Astrocyte (in vitro differentiated cells and primary cell): ENCODE data around the gene WDR93. TPM values are rescaled to one million over a fixed set of nuclear protein-coding genes. Genes with fewer than 3 reads are reported as not detected.
A peak's percentile ranks its signal among the peaks of the same experiment; 100 is the strongest.

ENCODE experiments used
- DNase-seq: peaks from one replicate; pipeline ENCODE4 v3.0.0-alpha.2; 2010; ENCODE audit warnings: low read depth
- FAIRE-seq: peaks from 2 replicates; lab custom pipeline; 2011; peaks lifted over from hg19 to GRCh38; lab: Jason Lieb, UNC
- H2AFZ ChIP-seq: 2 replicates; pipeline ENCODE4 v1.6.0; 2012; ENCODE audit warnings: low read depth, low read length, inconsistent platforms
- H3K27ac ChIP-seq: 2 replicates; pipeline ENCODE4 v1.5.1; 2011; ENCODE audit warnings: low read depth, low read length, inconsistent platforms
- H3K27me3 ChIP-seq: 2 replicates; pipeline ENCODE4 v1.6.0; 2011; ENCODE audit warnings: low read length, inconsistent platforms; ENCODE audit not compliant: insufficient read depth
- H3K36me3 ChIP-seq: 2 replicates; pipeline ENCODE4 v1.5.1; 2011; ENCODE audit warnings: low read length, inconsistent platforms; ENCODE audit not compliant: insufficient read depth
- H3K4me1 ChIP-seq: 2 replicates; pipeline ENCODE4 v1.5.1; 2011; ENCODE audit warnings: low read length, inconsistent platforms; ENCODE audit not compliant: insufficient read depth
- H3K4me2 ChIP-seq: 2 replicates; pipeline ENCODE4 v1.6.0; 2012; ENCODE audit warnings: low read length, inconsistent platforms
- H3K4me3 ChIP-seq: 2 replicates; pipeline ENCODE4 v1.5.1; 2011; ENCODE audit warnings: low read depth, mild to moderate bottlenecking, low read length, inconsistent platforms; ENCODE audit not compliant: insufficient read depth
- H3K79me2 ChIP-seq: 2 replicates; pipeline ENCODE4 v1.6.0; 2012; ENCODE audit warnings: mild to moderate bottlenecking, low read length, inconsistent platforms; ENCODE audit not compliant: insufficient read depth
- H3K9ac ChIP-seq: 2 replicates; pipeline ENCODE4 v1.6.0; 2012; ENCODE audit warnings: mild to moderate bottlenecking, low read length, inconsistent platforms
- H3K9me3 ChIP-seq: 2 replicates; pipeline ENCODE4 v1.5.1; 2012; ENCODE audit warnings: low read depth, mild to moderate bottlenecking, low read length, inconsistent platforms; ENCODE audit not compliant: insufficient read depth
- H4K20me1 ChIP-seq: 2 replicates; pipeline ENCODE4 v1.6.0; 2012; ENCODE audit warnings: low read length, inconsistent platforms; ENCODE audit not compliant: insufficient read depth
- H3K27ac Mint-ChIP-seq: one replicate; pipeline ENCODE4 v1.8.0; 2021; ENCODE audit warnings: mild to moderate bottlenecking, mixed read lengths; ENCODE audit not compliant: unreplicated experiment
- H3K27me3 Mint-ChIP-seq: one replicate; pipeline ENCODE4 v1.8.0; 2021; ENCODE audit warnings: low read depth, mixed read lengths; ENCODE audit not compliant: unreplicated experiment
- H3K36me3 Mint-ChIP-seq: one replicate; pipeline ENCODE4 v1.8.0; 2021; ENCODE audit warnings: low read depth, mixed read lengths; ENCODE audit not compliant: unreplicated experiment
- H3K4me1 Mint-ChIP-seq: one replicate; pipeline ENCODE4 v1.8.0; 2021; ENCODE audit warnings: low read depth, mixed read lengths; ENCODE audit not compliant: unreplicated experiment
- H3K4me3 Mint-ChIP-seq: one replicate; pipeline ENCODE4 v1.8.0; 2021; ENCODE audit warnings: mild to moderate bottlenecking, moderate library complexity, mixed read lengths; ENCODE audit not compliant: unreplicated experiment
- H3K9me3 Mint-ChIP-seq: one replicate; pipeline ENCODE4 v1.8.0; 2021; ENCODE audit warnings: mild to moderate bottlenecking, mixed read lengths; ENCODE audit not compliant: unreplicated experiment
- CTCF ChIP-seq: IDR thresholded peaks from 2 replicates; pipeline ENCODE4 v1.5.1; 2011; ENCODE audit warnings: low read depth, mild to moderate bottlenecking, inconsistent platforms, low read length, moderate library complexity; ENCODE audit not compliant: insufficient read depth
- EZH2 ChIP-seq: IDR thresholded peaks from 2 replicates; pipeline ENCODE4 v1.6.1; 2012; ENCODE audit warnings: mild to moderate bottlenecking, low read length, inconsistent platforms; ENCODE audit not compliant: insufficient read depth
- total RNA-seq: library from RNA; stranded (reverse); gene quantifications from 2 replicates; pipeline ENCODE4 v1.2.1, GENCODE V29; 2021

WDR93 gene
- total RNA-seq, 1 donor from 2014 or later: not detected

DNA sequence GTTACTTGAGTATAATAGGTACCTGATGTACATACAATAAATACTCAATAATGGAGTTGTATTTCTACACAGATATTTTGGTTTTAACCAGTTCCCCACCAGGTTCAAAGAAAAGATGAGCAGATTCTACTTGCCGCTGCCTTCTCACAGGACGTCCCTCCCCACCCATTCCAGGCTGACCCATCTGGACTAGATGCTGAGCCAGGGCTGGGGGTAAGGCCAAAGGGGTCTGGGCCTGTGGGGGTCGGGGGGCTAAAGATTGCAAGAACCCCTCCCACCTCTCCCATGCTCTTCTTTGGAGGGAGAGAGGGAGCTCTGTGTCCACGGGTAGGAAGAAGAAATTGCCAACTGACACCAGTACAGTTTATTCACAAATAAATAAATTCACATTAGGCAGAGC lies 58.9 kb downstream of the WDR93 start:
- Histone ChIP-seq H3K4me2 (peak overlapping the region; percentile 88), H3K9ac (no peak overlapping the region), H3K4me3 (no peak overlapping the region), H3K27me3 (peaks cover 40% of the 10 kb centered on the region), H3K79me2 (no peaks in the 10 kb centered on the region), H2AFZ (peak overlapping the region; percentile 88), H4K20me1 (no peaks in the 10 kb centered on the region), H3K4me1 (peaks cover 6% of the 10 kb centered on the region), H3K9me3 (no peaks in the 10 kb centered on the region), H3K27ac (no peak overlapping the region), H3K36me3 (no peaks in the 10 kb centered on the region)
- Mint-ChIP-seq H3K9me3 (no peaks in the 10 kb centered on the region), H3K4me1 (no peaks in the 10 kb centered on the region), H3K27me3 (peaks cover 46% of the 10 kb centered on the region), H3K36me3 (no peaks in the 10 kb centered on the region), H3K4me3 (peak overlapping the region; percentile 69), H3K27ac (no peak overlapping the region)
- FAIRE-seq: no peak
- no peak for DNase-seq
- TF ChIP-seq CTCF (no peak), EZH2 (no peak)

GRCh38 chr15:89749951-89750559 lies 59.4 kb downstream of the WDR93 start:
- Histone ChIP-seq H3K9ac (no peak overlapping the region), H3K4me3 (peak overlapping the region; percentile 62), H3K27ac (no peak overlapping the region), H4K20me1 (no peaks in the 10 kb centered on the region), H3K4me2 (peak overlapping the region; percentile 88), H3K4me1 (peaks cover 6% of the 10 kb centered on the region), H3K27me3 (peaks cover 40% of the 10 kb centered on the region), H2AFZ (peak overlapping the region; percentile 88), H3K36me3 (no peaks in the 10 kb centered on the region), H3K79me2 (no peaks in the 10 kb centered on the region), H3K9me3 (no peaks in the 10 kb centered on the region)
- no peak overlapping the region for H3K27ac Mint-ChIP-seq
- DNase-seq (no peak), FAIRE-seq (no peak)
- TF ChIP-seq EZH2 (peak; percentile 55), CTCF (no peak)
- peaks cover 45% of the 10 kb centered on the region for H3K27me3 Mint-ChIP-seq
- no peaks in the 10 kb centered on the region for H3K9me3 Mint-ChIP-seq
- peak overlapping the region; percentile 69 for H3K4me3 Mint-ChIP-seq
- H3K36me3 Mint-ChIP-seq: no peaks in the 10 kb centered on the region
- no peaks in the 10 kb centered on the region for H3K4me1 Mint-ChIP-seq
